Kidney glomerular epithelial cell (primary cell): ENCODE results near the gene ZFP28.
A peak's percentile ranks its signal among the peaks of the same experiment; 100 is the strongest.

Experiments used
- DNase-seq: peaks from one replicate; lab custom pipeline; 2025; lab: John Stamatoyannopoulos, UW

Gene ZFP28

GRCh38 chr19:56538761-56539263 is at the start of gene ZFP28:
Gene ZFP28 (plus strand): TSS chr19:56538948. CDS start chr19:56539019, 71 bp downstream.
- peak; percentile 42 for DNase-seq

GRCh38 chr19:56491399-56491798 is 47.3 kb upstream of the ZFP28 start:
- DNase-seq, result no peak

- no peak for DNase-seq
Measured at GRCh38 chr19:56504581-56504980, 34.2 kb upstream of the ZFP28 start.

- DNase-seq, result peak; percentile 95
Measured at GRCh38 chr19:56507446-56508289, 31.1 kb upstream of the ZFP28 start, which contains the start of gene ZNF471. Gene ZNF471 (plus strand): TSS chr19:56507855. CDS start chr19:56511572, 3,717 bp downstream.

GRCh38 chr19:56508290-56508778 is 30.4 kb upstream of the ZFP28 start:
- DNase-seq, result peak; percentile 72

- DNase-seq, result no peak
Measured at GRCh38 chr19:56525214-56525860, 13.4 kb upstream of the ZFP28 start.

- DNase-seq, result no peak
Measured at GRCh38 chr19:56537442-56537841, 1.3 kb upstream of the ZFP28 start.

- peak; percentile 76 for DNase-seq
Measured at GRCh38 chr19:56538254-56538760, 441 bp upstream of the ZFP28 start.

- no peak for DNase-seq
Measured at GRCh38 chr19:56543776-56544175, 5.0 kb downstream of the ZFP28 start.

GRCh38 chr19:56547535-56547934 is 8.8 kb downstream of the ZFP28 start:
- no peak for DNase-seq

GRCh38 chr19:56554272-56554869 is 15.6 kb downstream of the ZFP28 start:
- no peak for DNase-seq

- DNase-seq, result no peak
Measured at GRCh38 chr19:56562766-56563165, 24.0 kb downstream of the ZFP28 start.

- no peak for DNase-seq
Measured at GRCh38 chr19:56566904-56567273, 28.1 kb downstream of the ZFP28 start.

- DNase-seq, result peak; percentile 89
Measured at GRCh38 chr19:56567274-56568120, 28.7 kb downstream of the ZFP28 start, which contains the start of gene ZNF470. Gene ZNF470 (plus strand): TSS chr19:56567468. CDS start chr19:56570312, 2,844 bp downstream.

GRCh38 chr19:56572589-56572988 is 33.8 kb downstream of the ZFP28 start:
- no peak for DNase-seq

GRCh38 chr19:56573914-56574313 is 35.2 kb downstream of the ZFP28 start:
- DNase-seq, result no peak

GRCh38 chr19:56577719-56578602 is 39.2 kb downstream of the ZFP28 start:
- DNase-seq, result no peak

- DNase-seq, result no peak
Measured at GRCh38 chr19:56594446-56594782, 55.7 kb downstream of the ZFP28 start.

- peak; percentile 90 for DNase-seq
Measured at GRCh38 chr19:56594783-56595547, 56.2 kb downstream of the ZFP28 start, which contains the start of gene ZNF71. Gene ZNF71 (plus strand): TSS chr19:56595302. CDS start chr19:56601559, 6,257 bp downstream.
